ENCODE measurements around the gene ATXN7L2.
"Not testable (repeated sequence)": the region's sequence is repeated elsewhere in the genome, so short reads cannot be mapped to it uniquely, and the experiment has no call there.

The ATXN7L2 gene, protein sequence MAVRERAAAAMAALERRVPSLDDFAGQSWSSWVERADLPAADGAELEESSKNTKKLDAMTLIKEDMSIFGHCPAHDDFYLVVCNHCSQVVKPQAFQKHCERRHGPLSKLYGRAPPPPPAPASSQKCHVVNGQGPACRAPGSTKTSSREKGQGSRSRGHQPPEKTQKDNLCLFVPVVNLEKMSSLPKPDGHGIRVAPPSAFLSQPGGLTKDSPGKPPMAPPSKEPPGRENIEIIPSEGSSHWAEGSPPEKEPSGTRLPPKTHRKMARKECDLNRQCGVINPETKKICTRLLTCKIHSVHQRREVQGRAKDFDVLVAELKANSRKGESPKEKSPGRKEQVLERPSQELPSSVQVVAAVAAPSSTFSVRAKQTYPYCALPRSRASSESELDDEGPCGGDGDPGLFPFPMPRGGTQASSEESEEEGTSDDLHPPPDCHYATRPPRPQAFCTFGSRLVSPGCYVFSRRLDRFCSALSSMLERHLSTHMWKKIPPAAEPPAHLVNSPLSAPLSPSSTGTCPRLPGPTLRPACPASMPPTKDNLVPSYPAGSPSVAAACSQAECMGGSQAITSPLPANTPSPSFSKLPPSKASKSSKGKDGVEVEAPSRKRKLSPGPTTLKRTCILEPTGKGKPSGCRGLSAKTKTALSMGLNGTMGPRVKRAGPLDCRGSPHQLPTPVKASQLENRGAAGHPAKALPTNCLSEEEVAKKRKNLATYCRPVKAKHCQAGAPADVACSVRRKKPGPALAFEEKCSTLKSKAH

DNA sequence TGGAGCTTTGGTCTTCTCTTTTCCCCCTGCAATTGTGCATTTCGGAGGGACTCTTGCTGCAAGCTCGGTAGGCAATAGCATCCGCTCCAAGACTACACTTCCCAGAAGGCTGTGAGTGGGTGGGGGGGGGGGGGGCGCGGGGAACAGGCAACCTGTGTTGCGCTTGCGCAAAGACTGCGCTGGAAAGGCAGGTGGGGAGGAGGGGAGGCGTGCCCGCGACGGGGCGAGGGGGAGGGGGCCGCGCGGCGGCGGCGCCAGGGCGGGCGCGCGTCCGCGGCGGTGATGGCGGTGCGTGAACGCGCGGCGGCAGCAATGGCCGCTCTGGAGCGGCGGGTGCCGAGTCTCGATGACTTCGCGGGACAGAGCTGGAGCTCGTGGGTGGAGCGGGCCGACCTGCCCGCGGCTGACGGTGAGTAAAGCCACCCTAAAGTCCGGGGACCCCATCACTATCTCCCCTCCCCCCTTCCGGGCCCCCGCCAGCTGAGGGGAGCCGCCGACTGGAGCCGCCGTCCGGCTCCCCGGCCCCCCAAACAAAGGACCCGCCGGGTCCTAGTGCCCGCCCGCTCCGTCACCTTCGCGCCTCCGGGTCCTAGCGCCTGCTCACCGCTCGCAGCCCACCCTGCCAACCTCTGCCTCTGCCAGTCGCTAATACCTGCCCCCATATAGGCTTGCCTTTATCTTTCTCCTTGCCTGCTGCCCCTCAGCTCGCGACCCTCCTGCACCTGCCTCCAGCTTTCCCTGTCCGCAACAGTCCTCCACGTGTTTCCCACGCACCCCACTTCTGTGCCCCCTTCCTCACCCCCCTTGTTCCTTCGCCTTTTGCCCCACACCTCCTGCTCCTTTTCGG lies at the start of gene ATXN7L2:
TSS of gene ATXN7L2 (plus strand) at position 234 of the 847 bp plus-strand sequence. CDS start at position 283, 49 bp downstream.
- DNase-seq, result peak; percentile 96

DNA sequence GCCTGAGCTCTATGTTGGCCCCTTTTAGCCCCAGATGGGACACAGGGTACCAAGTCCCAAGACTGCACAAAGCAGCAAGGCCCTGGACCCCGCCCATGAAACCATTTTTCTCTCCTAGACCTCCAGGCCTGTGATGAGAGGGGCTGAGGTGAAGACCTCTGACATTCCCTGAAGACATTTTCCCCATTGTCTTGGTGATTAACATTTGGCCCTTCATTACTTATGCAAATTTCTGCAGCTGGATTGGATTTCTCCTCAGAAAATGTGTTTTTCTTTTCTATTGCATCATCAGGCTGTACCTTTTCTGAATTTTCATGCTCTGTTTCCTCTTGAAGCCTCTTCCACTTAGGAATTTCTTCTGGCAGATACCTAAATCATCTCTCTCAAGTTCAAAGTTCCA lies 49.2 kb upstream of the ATXN7L2 start:
- no peak for DNase-seq

DNA sequence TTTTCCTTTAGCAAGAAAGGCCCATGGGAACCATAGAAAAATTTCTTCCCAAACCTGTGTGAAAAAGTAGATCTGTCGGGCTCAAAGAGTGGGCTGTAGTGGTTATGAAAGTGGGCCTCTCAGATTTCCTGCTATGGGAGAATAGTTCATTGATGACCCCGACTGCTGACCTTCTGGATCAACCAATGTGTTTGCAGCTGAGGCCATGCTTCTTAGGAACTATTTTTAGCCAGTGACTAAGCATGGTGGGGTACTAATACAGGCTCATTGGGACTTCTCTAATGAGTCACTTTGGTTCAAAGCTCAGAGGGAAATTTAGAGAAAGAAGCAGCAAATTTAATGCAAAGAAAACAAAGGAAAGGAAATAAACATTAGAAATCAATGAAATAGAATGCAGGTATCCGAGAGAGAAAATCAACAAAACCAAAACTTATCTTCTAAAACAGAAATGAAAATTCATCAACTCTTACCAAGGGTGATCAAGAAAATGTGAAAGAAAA lies 44.9 kb upstream of the ATXN7L2 start:
- DNase-seq, result no peak

DNA sequence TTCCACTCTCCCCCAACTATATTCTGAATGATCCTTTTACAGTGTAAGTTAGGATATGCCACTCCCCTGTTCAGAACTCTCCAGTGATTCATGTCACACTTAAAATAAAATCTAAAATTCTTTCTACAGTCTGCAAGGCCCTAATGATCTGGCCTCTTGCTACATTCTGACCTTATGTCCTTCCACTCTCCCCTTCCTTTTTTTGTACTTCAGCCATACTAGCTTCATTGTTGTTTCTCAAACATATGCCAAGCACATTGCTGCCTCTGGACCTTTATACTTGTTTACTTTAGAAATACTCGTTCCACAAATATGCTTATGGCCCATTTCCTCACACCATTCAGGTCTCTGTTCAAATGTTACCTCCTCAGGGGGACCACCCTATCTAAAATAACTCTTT lies 42.6 kb upstream of the ATXN7L2 start:
- no peak for DNase-seq

DNA sequence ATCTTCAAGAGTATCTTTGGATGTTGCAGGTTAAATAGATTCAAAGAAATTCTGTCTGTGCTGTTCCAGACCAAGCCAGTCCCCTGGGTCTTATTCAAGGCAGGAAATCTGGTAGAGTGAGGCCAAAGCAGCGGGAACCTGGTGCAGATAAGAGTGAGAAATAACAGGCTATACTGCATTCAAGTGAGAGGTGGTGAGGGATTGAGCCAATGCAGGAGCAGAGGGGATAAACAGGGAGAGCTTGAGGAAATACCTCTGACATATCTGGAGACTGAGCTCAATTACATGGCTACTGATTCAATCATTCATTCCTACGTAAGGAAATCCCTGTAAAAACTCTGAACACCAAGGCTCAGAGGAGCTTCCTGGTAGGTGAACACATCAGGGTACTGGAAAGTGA lies 40.2 kb upstream of the ATXN7L2 start:
- DNase-seq, result no peak

DNA sequence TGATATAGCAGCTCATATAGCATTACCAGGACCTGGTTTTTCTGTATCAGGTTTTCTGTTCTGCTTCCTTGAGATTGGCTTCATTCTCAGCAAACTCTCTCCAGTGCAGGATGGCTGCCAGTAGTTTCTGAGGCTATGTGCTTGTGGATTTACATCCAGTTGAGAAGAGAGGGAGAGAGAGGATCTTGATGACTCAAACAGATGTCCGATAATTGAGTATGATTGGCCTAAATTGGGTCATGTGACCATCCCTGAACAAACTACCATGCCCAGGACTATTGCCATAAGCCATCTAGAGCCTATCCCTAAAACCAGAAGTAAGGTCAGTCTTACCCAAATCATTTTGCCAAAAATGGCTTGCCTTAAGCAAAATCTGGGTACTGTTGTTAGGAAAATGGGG lies 39.4 kb upstream of the ATXN7L2 start:
- no peak for DNase-seq

DNA sequence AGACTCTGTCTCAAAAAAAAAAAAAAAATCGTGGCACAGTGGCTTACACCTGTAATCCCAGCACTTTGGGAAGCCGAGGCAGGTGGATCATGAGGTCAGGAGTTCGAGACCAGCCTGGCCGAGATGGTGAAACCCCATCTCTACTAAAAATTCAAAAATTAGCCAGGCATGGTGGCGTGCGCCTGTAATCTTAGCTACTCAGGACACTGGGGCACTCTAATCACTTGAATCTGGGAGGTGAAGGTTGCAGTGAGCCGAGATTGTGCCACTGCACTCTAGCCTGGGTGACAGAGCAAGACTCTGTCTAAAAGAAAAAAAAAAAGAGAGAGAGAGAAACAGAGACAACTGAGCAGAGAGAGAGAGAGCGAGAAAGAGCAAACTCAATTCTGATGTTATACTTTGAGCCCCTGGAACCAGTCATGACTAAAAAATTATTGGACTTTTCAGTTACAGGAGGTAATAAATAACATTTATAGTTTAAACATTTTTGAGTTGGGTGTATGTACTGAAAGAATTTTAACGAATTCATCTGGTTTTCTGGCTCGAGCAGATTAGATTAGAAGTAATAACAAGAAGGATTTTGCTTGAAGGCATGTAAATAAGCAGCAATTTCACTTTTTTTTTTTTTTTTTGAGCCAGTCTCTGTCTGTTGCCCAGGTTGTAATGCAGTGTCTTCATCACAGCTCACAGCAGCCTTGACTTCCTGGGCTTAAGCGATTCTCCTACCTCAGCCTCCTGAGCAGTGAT lies 37.6 kb upstream of the ATXN7L2 start:
- not testable (repeated sequence) for DNase-seq

DNA sequence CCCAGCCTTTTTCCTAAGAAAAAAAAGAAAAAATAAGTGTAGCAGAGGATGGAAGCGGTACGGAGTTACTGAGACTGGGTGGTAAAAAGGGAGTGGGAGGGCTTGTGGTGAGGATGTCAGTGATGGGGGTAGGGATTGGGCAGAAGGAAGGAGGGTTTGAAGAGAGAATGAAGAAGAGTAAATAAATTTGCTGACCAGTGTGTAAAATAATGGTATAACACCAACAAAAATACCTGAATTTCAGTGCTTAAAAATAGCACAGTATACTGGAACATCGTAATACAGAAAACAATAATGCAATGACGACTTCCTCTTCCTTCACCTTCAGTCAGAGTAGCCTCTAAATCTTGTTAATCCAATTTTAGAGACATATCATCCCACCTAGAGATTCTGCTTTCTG lies 36.2 kb upstream of the ATXN7L2 start:
- no peak for DNase-seq

DNA sequence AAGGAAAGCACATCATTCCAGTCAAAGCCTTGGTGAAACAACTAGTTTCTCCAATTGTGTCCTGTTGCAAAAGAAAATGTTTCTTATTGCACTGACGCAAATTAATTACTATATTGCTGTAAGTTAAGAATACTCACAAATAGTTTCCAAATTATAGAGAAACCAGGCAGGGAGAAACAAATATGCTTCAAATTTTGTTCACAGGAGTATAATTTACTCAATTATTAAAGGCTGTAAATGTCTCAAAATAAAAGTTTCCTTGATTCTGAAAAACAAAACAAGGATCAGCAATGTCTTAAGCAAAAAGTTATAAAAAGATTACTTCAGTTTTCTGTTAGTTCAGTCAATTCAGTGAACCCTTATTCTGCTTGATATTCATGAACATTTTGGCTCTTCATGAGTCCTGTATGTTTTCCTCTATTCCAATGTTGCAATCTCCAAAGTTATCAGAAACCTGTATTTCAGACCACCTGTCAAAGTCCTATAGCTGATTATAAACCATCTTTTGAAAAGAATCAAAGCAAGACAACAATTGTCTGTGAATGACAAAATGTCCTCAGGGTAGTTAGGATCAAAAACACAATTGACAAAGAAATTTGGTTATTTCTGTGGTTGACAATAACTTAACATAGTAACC lies 29.1 kb upstream of the ATXN7L2 start:
- no peak for DNase-seq

DNA sequence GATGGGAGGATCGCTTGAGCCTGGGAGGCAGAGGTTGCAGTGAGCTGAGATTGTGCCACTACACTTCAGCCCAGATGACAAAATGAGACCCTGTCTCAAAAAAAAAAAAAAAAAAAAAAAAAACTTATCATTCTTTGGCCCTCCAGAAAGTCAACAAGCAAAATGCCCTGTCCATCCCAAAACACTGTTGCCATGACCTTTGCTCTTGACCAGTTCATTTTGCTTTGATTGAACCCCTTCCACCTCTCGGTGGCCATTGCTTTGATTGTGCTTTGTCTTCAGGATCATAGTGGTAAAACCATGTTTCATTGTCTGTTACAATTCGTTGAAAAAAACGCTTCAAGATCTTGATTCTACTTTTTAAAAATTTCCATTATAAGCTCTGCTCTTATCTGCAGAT lies 25.9 kb upstream of the ATXN7L2 start:
- DNase-seq, result no peak

DNA sequence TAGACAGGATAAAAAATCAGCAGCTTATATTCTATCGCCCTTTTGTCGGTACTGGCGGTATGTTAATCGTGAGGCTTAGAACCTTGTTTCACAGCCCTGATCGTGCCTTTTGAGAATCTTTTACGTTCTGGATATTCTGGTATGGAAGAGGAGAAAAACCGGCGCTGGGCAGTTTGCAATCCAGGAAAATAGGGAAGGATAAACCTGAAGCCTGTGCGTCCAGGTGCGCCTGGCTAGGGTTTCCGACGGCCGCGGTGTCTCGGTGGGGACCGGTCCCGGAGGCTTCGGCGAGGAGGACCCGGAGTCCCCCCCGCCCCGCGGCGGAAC lies 17.6 kb upstream of the ATXN7L2 start:
- no peak for DNase-seq

DNA sequence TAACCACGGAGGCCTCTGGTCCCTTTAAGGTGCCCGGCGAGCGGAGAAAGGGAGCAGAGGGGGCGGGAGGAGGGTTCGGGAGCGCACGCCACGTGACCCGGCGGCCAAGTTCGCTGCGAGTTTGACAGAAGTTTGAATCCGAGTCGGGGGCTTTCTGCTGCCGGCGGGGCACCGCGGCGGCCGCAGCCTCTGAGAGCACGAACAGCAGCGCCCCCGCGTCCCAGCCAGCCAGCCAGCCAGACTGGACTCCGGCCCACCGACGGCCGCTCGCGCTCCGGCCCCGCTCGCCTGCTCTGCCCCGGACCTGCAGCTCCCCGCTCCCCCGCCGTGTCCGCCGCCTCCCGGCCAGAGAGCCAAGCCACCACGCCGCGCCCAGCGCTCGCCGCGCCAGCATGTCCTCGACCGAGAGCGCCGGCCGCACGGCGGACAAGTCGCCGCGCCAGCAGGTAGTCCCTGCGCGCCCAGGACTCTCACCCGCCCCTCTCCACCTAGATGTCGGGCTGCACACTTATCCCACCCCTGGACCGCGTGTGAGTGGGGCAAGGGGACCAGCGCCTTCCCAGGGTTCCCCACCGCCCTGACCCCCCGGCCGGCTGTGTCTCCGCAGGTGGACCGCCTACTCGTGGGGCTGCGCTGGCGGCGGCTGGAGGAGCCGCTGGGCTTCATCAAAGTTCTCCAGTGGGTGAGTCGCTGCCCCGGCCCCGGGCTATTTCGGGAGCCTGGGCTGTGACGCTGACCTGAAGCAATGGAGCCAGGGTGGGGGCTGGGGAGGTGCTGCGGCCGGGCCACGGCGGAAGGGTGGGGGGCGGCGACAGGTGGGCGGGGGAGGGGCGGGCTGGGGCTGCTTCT lies 17.0 kb upstream of the ATXN7L2 start, which contains the start of gene SYPL2:
TSS of gene SYPL2 (plus strand) at position 95 of the 849 bp plus-strand sequence. CDS start at position 393, 298 bp downstream.
- DNase-seq, result peak; percentile 75

DNA sequence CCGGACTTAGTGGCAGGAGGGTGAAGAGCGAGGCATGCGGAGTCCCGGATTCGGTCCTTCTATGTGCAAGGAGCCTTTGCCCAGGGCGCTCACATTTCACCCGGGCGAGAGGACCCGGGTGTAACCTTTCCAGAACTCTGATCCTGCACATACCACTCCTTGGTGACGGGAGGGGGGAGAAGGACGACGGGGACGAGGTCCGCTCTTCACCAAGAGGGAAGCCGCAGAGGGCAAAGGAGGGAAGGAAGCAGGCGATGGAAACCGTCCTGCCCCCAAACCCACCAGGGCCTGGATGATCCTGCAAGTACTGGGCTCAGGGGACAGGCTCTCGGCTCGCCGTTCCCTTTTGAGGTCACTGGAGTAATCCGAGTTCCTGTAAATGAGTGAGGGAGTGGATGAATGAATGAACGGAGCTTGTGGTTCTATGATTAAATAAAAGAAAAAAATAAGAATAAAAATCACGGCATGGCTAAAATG lies 16.4 kb upstream of the ATXN7L2 start:
- DNase-seq, result peak; percentile 39

DNA sequence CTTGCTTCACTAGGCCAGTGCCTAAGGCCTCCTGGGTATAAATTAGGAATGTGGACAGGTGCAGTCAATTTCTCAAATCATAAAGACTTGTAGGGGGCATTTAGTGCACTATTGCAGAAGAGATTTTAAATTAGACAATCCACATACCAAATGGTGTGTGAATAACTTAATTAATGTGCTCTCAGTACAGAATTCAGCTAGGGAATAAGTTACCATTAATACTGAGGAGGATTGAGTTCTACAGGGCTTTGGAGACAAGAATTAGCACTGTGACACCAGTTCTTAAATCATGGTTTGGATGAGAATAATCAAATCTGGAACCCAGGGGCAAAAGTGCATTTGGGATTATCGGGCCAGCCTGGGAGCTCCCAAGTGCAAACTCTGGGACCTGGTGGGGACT lies 15.6 kb upstream of the ATXN7L2 start:
- DNase-seq, result no peak

DNA sequence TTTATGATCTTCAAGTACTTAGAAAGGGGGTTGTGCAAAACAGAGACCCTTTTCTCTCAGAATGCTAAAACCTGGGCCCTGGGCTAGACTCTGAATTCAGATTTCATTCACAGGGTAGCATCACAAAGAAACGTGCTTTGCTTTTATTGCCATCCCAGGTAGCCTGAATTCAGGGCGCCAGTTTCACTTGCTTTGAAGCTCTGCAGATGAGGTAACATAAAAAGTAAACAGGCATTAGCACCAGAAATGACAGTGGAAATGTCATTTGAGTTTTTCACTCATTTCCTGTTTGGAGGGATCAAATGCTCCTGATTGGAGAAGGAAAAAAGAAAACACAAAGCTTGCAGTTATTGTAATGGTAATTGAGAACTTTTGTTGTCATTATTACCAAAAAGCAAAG lies 14.8 kb upstream of the ATXN7L2 start:
- DNase-seq, result no peak

DNA sequence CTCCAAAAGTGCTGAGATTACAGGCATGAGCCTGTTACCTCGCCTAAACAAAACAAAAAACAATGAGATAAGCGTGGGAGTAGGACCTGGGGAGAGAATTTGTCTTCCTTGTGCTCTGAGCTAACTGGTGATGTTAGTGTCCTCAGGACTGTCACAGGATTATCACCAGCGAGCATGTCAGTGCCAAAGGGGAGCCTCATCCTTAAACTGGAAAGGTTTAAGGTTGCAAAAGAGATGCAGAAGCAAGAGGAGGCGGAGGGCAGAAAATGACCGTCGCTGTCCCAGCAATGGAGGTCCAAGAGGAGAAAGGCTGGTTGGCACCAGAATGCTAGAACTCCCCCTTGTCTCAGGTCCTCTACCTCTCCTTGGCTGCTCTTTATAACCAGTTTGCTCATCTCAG lies 13.5 kb upstream of the ATXN7L2 start:
- DNase-seq, result no peak

DNA sequence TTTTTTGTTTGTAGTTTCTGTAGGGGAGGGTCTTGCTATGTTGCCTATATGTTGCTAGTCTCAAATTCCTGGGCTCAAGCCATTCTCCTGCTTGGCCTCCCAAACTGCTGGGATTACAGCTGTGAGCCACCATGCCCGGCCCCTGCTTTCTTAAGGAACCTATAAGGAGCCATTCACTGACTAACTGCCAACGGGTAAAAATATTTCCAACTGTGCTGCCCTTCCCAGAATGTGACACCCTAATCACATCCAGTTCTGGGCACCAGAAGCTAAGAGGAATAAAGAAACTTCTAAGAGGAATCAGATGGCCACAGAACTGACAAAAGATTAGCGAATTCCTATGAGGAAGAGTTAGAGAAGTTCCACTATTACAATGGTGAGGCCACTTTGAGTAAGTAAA lies 10.9 kb upstream of the ATXN7L2 start:
- no peak for DNase-seq

DNA sequence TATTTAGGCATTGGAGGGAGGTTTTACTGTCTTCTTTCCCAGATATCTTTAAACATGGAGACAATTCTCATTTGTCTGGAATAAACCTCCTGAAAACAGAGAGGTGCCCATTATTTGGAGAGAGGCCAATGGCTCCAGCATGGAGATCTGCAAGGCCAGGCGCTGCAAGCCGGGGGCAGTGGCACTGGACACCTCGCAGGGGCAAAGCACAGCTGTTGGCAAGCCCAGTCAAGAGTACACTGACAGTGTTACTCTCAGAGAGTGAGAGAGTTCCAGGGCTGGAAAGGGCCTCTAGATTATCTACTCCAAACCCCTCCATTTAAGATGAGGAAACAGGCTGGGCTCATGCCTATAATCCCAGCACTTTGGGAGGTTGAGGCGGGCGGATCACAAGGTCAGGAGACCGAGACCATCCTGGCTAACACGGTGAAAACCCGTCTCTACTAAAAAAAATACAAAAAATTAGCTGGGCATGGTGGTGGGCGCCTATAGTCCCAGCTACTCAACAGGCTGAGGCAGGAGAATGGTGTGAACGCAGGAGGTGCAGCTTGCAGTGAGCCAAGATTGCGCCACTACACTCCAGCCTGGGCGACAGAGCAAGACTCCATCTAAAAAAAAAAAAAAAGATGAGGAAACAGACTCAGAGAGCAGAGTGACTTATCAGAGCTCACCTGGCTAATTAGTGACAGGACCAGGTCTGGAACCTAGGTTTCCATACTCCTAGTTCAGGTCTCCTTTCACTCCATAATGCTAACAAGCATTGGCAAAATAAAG lies 10.2 kb upstream of the ATXN7L2 start:
- DNase-seq, result not testable (repeated sequence)

DNA sequence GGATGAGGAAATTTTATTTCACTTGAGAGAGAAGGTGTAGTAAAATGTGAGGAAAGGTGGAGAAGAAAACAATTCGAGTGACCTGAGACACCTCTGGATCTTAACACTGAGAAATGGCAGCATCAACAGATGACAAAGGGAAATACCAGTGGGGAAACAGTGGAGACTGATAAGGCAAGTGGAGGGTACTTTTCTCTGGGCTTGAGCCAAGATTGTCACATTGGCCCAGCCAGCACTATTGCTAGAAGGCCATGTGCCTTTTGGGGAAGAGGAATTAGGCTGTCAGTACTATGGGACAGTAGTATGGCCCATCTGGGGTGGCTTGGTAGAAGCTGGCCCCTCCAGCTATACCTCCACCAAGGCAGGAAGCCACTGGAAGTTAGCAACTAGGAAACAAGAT lies 9.0 kb upstream of the ATXN7L2 start:
- DNase-seq, result no peak

DNA sequence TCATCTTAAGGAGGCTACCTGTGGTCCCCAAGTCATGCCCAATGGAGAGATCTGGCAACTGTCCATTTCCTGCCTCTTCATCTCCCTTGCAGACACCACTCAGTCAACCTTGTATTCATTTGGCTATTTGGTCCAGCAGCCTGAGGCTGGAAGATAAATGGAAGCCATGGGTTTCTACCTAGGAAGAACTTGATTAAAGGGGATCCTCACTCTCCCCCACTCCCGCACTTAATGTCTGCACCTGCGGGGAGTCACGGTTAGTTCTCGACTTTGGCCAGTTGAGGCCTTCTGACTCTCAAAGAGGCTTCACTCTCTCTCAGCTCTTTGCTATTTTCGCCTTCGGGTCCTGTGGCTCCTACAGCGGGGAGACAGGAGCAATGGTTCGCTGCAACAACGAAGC lies 8.4 kb upstream of the ATXN7L2 start:
- DNase-seq, result no peak
